NCI-H146 treated with DMSO at 0.1 percent for 48 hours (cell line): ENCODE results near the gene BPGM.

ENCODE experiments used
- DNase-seq: peaks from one replicate; lab custom pipeline; 2025; ENCODE audit not compliant: unreplicated experiment; lab: John Stamatoyannopoulos, UW

The BPGM gene

DNA sequence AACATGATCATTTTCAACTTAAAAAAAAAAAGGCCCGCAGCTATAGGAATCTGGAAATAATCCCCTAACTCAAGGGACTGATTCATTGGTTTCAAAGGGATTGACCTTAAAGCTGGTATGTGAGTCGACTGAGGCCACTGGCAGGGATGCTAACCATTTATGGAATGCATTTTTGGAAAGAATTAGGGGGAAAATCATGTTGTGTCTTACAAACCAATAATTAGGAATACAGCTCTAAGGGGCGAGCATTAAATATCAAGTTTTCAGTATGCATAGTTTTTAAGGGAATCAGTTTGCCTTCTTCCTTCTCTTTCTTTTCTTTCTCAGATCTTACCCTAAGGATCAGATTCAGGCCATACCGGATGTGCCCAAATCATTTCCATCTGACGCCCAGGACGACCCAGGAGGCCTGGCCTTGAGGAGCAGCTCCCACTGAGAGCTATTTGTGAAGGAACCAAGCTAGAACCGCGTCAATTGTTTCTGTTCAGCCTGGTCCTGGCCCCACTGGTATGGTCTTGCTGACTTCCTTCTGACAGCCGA, 48.7 kb downstream of the BPGM start:
- no peak for DNase-seq

DNA sequence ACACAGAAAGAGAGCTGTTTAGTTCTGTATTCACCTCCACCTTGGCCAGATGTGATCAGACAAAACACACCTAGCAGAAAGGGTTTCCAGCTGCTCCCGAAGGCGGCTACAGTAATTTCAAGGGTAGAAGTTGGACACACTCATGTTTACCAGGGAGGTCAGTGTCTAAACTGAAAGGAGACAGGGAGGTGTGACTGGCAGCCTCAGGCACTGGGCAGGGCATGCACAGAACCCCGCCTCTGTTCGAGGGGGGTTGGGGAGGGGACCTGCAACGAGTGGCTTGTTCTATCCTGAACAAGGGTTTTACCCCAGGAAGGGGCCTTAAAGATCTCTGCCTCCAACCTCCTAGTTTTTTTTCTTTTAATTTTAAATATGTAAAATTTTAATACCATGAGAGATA, 49.6 kb downstream of the BPGM start:
- DNase-seq = no peak

DNA sequence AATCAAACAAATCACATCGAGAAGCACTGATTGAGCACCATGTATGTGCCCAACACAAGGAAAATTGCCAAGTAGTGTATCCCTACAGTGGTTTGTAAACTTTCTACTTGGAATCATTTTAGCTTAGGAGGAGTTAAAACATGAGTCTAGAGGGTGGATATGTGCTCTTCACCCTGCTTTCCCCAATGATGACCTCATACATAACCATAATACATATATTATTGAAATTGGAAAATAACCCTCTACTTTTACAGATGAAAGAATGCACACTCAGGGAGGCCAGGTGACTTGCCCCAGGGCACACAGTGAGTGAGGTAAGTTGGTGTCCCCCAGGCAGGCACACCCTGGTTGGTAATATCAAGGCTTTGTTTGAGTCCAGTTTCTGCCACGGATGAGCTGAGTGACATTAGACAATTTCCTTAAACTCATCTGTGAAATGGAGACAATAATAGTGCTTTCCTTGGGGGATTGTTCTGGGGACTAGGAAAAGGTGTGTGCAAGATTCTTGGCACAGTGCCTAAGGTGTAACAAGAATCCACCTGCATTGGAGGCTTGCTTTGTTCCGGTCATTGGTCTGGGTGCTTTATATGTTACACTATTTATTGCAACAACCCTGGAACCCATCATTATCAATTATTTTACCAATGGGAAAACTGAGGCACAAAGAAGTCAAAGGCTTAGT, 50.7 kb downstream of the BPGM start:
- DNase-seq = no peak

DNA sequence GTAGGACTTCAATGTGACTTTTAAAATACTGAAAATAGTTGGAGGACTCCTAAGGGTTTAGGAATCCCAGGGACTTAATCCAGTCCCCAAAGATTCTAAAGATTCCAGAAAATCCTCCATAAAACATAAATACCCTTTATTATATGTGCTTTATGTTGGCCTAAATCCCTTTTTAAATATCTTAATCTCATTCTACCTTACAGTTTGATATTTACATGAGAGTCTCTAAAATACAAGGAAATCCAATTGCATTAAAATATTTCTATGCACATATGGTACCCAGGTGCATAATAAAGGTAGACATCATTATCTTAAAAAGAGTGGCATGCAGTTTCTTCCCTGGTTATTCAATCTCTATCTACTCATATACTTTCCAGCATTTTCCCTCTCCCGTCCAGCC, 51.8 kb downstream of the BPGM start:
- no peak for DNase-seq

DNA sequence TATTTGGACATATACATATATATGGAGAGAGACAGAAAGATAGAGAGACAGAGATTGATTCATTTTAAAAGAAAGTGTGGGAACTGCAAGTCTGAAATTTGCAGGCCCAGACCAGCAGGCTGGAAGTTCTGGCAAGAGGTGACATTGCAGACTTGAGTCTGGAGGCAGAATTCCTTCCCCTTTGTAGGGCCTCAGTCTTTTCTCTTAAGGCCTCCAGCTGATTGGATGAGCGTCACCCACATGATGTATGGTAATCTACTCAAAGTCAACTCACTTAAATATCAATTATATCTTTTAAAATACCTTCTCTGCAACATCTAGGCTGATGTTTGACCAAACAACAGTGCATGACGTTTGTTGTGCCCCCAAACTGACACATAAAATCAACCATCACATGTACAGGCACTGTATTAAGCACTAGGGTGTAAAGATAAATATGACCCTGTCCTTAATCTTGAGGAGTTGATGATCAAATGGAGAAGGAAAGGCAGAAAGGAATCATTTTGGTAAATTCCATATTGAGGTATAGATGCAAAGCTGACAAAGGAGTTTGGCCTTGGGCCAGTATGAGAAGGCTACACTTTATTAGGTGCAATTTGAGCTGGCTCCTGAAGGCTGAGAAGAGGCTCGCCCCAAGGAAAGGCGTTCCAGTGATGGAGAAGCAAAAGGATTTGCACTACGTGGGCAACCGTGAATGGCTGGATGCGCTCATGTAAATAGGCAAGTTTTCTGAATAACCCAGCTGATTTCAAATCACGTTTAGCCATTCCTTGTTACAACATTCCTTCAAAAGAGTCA, 52.6 kb downstream of the BPGM start:
- DNase-seq = no peak

DNA sequence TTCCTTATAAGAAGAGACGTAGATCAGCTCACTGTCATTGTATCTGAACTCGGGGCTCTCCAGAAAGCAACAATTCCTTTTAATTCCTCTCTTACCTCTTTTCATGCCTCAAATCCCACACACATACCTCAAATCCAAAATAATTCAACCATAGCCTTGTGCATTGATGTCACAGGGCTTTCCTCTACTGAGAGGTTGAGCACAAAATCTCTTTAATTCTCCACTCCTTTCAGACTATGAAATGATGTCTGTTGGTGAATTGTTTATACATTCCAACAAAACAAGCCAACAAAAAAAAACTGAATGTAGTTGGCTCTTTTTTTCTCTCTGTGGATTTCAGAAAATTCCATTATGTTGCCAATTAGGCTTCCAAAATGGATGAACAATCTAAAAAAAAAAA, 53.2 kb downstream of the BPGM start:
- no peak for DNase-seq

DNA sequence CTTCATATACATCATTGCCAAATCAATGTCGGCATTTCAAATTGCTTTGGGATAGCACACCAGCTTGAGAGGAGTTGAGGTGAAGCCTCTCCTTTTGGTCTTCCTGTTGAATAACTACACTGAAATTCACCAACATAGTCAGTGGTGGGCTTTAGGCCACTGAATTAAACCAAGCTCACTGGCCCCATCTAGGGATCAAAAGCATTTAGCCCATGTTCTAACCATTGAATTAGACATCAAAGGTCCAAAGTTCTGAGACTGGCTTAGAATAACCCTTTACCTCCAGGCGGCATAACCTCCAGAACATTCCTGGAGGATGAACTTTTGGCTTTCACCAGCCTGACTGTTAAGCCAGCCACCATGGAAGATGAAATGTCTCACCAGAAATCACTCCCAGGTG, 54.6 kb downstream of the BPGM start:
- no peak for DNase-seq

DNA sequence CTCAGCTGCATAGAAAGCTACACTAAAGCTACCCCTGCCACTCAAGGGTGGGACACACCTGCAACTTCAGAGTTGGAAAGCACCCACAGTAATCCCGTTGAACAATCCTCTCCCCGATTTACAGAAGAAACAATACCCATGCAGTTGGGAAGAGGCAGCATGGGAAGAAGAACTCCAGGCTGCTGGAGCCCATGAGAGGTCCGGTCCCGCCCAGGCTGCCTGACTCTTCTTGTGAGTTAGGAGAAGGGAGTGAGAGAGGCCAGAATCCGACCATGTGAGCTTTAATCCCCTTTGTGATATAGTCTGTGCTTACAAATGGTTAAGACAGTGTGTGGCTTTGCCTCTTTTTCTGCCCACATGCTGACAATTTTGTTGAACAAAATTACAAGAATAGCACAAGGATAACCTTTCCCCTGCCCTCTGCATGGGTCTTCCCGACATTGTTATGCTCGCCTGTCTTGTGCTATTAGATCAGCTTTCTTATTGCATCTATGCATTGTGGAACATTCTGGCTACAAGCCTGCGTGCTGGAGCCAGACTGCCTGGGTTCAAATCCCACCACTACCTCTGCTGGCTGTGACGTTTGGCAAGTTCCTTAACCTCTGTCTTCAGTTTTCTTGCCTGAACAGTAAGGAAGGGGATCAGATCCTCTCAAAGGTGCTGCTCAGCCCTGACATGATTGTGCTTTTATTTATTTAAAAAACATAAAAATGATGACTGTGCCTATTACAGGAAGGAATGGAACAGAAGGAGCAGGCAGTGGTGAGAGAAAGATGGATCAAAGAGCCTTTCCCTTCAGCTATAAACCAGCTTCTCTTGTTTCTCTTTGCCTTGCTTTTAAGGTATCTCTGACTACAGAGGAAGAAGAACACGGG, 56.0 kb downstream of the BPGM start:
- DNase-seq = no peak

DNA sequence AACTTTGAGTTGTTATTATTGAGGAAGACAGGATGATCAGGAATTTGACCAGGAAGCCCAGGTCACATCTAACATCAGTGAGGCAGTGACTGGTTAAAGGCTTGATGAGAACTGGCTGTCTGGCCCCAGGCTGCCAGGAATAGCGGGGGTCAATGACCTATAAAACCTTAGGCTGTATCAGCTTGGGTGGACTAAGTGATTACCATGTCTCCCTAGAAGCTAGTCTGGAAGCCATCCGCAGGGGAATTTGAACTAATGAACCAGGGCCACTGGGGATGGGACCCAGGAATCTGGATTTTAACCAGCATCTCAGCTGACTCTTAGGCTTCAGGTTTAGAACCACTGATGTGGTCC, 56.6 kb downstream of the BPGM start:
- DNase-seq = no peak

DNA sequence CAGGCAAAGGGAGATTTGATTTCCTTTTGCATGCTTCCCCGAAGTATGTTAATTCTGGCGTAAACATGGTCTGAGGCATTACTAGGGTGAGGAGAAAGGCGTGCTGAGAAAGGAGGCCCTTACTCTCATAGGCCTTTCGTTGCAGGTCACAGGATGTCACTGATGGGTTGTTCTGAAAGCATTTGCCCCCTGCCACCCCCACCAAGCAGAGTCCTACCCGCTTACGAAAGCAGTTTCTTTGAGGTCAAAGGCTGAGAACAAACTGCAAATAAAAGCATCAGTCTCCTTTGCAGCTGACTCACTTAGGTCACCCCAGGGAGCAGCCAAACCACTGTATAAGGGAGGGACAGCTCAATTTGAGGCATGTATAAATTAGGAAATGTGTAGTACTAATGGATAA, 57.1 kb downstream of the BPGM start:
- no peak for DNase-seq

DNA sequence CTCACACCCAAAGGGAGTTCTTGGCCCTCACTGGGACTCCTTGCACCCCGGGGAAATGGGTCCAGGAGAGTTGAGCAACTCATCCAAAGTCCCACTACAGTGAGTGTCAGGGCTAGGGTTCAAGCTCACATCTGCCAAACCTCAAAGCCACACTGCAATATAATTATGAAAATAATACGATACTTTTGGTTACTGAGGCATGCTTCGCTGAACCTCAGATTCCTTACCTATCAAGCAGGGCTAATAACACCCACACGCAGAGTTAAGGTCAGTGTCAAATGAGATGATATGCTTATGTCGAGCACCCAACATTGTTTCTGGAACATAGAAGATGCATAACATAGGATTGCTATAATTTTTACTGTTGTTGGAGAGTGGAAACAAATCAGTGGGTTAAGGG, 58.2 kb downstream of the BPGM start:
- DNase-seq = no peak

DNA sequence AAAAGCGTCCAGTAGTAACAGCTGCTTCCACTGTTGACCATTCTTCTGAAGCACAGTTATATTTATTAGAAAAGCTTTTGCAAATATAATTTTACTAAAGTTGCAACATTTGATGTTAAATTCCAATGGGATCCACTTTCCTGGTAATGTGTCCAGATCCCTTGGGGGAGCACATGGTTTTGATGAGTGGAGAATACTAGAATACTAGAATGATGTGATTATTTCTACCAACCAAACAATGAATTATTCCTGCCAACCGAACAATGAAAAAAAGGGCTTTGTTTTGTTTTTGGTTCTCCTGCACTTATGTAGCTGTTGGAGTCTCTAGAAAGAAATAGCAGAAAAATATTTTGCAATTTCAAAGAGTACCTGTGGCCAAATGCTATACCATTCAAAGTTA, 59.1 kb downstream of the BPGM start:
- no peak for DNase-seq

DNA sequence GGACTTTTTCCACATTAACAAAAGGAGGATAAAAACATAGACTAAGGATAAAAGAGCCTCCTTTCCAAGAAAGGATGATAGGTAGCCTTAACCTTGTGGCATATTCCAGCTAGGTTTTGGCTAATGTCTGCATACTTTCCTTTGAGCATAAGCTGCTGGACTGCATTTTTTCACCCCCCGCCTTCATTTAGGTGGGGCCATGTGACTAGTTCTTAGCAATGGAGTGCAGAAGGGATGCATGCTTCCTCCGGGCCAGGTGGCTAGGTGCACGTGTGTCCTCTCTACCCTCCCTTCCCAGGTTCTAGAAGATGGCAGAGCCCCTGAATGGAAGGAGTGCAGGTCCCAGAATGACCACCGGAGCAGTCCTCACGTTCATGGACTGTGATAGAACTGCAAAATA, 59.8 kb downstream of the BPGM start:
- no peak for DNase-seq

DNA sequence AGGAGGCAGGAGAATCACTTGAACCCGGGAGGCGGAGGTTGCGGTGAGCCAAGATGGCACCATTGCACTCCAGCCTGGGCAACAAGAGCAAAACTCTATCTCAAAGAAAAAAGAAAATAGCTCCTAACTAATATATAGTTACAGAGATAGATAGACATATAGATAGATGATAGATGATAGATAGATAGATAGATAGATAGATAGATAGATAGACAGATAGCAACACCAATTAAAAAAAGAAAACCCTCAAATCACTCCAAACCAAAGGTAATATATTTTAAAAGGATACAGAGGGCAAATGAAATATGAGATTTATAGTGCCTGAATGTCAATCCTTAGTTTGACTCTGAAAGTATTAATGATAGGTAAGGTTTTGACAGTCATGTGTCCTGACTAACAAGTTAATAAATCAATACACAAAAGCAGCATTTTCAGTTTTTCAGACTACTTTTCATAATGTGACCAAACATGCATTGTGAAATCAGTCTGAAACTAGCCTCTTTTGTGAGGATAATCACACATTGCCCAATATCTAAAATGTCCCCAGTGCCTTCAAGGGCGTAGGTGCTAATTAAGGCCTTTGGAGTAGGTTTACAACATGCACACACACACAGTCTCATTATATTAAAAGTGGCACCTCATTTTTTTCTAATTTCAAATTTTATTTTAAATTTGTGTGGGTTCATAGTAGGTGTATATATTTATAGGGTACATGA, 61.2 kb downstream of the BPGM start:
- no peak for DNase-seq

DNA sequence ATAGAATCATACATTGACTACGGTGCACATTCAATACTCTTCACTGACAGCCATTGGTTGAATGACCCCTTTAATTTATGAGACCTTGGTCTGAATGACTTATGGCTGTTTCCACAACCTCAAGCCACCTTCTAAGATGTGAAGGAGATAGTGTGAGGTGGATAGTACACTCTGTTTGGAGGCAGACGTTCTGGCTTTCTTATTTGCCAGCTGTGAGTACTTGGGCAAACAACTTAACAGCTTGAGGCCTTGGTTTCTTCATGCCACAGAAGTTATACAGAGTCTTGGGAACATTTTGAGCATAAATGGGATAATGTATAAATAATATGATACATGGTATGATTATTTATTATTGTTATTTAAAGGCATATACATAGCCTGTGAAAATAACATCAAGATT, 62.0 kb downstream of the BPGM start:
- no peak for DNase-seq

DNA sequence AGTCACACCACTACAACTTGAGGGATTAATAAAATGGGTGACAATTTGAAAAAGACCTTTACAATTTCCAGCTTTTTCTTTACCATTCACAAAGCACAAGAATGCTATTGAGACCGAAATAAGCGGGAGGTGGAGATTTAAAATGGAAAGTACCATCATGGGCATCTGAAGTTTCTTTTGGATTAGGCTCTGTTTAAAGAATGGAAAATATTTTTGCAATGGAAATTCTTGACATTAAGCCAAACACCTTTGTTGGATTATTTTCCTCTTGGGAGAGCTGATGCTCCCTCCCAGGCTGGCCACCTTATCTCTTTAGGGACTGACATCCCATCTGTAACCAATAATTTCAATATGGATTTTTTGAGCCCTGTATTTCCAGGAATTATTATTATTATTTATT, 62.5 kb downstream of the BPGM start:
- no peak for DNase-seq

DNA sequence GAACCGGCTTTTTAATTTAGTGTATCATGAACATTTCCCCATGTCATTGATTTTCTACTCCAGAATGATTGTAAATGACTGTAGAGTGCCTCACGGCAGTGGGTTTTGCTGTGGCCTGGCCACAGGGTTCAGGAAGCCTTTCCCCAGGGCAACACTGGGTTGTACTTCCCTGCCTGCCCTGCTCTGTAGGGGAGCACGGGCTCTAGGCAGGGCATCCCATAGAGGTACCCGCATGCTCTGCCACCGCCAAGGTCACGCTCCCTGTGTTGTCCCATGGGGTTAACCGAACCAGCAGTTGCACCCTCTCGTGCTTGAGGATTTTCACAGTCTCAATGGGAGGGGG, 63.8 kb downstream of the BPGM start:
- DNase-seq = no peak

DNA sequence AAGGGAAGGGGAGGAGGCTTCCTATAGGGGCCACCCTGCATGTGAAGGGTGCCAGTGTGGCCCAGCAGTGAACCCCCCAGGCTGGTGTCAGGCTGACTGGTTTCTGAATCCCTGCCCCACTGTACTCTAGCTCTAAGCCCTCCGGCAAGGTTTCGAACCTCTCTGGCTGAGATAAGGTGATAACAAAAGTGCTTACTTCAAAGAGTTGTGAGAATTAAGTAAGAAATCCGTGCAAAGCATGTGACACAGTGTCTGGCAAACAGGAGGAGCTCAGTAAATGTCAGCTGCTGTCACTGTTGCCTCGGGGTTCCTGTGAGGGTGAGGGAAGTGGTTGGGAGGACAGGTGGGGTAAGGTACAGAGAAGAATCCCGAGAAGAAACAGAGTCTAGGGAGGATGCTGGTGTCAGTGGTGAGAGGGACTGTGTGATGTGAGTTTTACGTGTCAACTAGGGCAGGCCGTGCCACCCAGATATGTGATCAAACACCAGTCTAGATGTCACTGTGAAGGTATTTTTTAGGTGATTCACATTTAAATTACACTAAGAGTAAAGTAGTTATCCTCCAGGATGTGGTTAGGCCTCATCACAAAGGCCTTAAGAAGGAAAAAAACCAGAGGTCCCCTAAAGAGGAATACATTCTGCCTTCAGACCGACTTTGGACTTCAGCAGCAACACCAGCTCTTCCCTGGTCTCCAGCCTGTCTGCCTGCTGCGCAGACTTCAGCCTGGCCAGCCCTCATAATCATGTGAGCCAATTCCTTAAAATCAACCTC, 64.4 kb downstream of the BPGM start:
- DNase-seq = no peak

DNA sequence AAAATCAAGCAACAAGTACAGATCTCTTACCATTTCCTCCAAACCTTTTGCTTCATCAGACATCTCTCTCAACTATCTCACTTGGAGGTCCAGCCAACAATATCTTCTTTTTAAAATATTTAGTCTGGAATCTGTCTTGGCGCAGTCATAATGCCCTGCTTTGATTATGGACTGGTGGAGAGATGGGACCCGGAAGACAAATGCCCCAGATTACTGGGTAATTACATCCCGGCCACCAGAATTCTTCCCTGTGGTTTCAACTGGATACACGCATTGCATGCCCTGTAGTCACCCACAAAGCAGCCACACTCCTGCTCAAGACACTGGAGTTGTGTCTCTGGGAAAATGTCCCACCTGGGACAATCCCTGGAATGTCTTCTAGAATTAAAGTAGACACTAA, 65.5 kb downstream of the BPGM start:
- DNase-seq = no peak

DNA sequence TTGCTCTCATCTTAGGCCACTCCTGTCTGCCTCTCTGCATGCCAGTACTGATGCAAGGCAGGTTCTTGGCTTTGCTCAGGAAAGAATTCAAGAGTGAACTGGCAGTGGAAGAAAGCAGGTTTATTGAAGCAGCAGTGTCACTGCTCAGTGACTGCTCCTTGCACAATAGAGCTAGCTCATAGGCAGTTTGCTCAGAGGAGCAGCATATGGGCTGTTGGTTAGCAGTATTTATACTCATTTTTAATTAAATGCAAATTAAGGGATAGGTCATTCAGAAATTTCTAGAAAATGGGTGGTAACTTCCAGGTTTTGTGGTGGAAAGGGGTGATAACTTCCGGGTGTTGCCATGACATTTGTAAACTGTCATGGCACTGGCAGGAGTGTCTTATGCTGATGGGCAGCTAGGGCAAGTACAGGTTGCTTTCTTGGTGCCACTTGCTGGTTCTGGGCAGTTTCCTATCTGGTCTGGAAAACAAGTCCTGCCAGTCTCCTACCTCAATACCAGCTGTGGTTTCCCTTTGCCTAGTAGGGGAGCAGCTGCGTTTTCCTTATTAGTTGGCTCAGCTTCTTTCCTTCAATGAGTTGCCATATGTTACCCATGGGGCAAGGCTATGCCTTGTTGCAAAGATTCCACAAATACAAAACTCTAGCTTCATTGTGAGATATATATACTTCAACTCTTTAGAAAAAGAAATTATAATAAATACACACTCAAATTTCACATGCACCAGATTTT, 68.0 kb downstream of the BPGM start:
- DNase-seq = no peak
